Body of pancreas (tissue), 4 donors: ENCODE results near the gene SETDB1. TPM values are rescaled to one million over a fixed set of nuclear protein-coding genes. Genes with fewer than 3 reads are reported as not detected.

Experiments used
- ATAC-seq: fragments of 150-250 bp; one replicate; pipeline ENCODE4 v1.9.1; 2016
- DNase-seq, 4 donors: peaks; one replicate each; pipeline ENCODE4 v3.0.0-alpha.2; 2019
- H3K27ac ChIP-seq, 4 donors: fragments of 200-600 bp; sonication (generic); 1 replicate in 3 of 4; 2 replicates in 1 of 4; pipeline versions ENCODE4 v1.5.1 to v1.6.1; 2016 to 2019; ENCODE audit warnings: mild to moderate bottlenecking in 1 of 4, mixed read lengths in 1 of 4, moderate library complexity in 1 of 4
- H3K27me3 ChIP-seq, 2 donors: fragments of 200-600 bp; sonication (generic); one replicate each; pipeline ENCODE4 v1.6.0; 2016; ENCODE audit warnings: mild to moderate bottlenecking in 1 of 2
- H3K36me3 ChIP-seq, 2 donors: fragments of 200-600 bp; sonication (generic); replicated peaks in 1 of 2; 2 replicates each; pipeline ENCODE4 v1.5.1; 2016; ENCODE audit warnings: low read depth in 2 of 2; ENCODE audit not compliant: insufficient read depth in 1 of 2
- H3K4me1 ChIP-seq: fragments of 200-600 bp; sonication (generic); one replicate; pipeline ENCODE4 v1.6.0; 2016
- H3K4me3 ChIP-seq, 2 donors: fragments of 200-600 bp; sonication (generic); 1 replicate in 1 of 2; 2 replicates in 1 of 2; pipeline ENCODE4 v1.5.1; 2016 to 2019
- H3K9me3 ChIP-seq, 3 donors: fragments of 200-600 bp; sonication (generic); 1 replicate in 2 of 3; 2 replicates in 1 of 3; pipeline ENCODE4 v1.5.1; 2016
- POLR2A ChIP-seq, 3 donors: fragments of 450-650 bp; IDR thresholded peaks; one replicate each; pipeline ENCODE4 v1.6.1; 2016; ENCODE audit warnings: antibody characterized with exemption in 3 of 3, mild to moderate bottlenecking in 2 of 3
- WGBS, 2 donors: methylation state at CpG; one replicate each; pipeline ENCODE4 v1.1.5; 2017; 5-methylcytosine and 5-hydroxymethylcytosine counted together
- intact Hi-C: fragments of 100-400 bp; cut with DNase I; formaldehyde crosslinking; loops from one replicate; pipeline ENCODE4 v1.15.1; 2023
- total RNA-seq, 2 donors: library from RNA; depleted of rRNA; stranded (reverse); fragments of >200 nt; gene quantifications; one replicate each; pipeline ENCODE4 v1.1.0, GENCODE V29; 2016
- TF ChIP-seq, protein P1 (sequence below), 7 experiments: fragments of 450-650 bp in 4 of 7; fragments of 200-600 bp in 3 of 7; sonication (generic) in 3 of 7; IDR thresholded peaks; one replicate each; pipeline ENCODE4 v1.5.1; 2016 to 2019; ENCODE audit warnings: antibody characterized with exemption in 7 of 7

The SETDB1 gene
- total RNA-seq, 2 donors from 2014 or later: 26.5 to 45.2 TPM

DNA sequence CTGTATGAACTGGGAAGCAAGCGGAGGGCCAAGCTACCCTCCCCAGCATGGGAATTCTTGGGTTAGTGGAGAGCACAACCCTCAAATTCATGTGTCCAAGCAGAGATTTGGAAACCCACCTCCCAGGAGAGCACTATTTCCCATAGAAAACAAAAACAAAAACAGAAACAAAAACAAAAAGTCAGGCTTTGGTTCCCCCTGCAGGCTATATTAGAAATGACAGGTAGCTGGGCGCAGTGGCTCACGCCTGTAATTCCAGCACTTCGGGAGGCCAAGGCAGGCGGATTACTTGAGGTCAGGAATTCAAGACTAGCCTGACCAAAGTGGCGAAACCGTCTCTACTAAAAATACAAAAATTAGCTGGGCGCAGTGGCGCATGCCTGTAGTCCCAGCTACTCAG is 69.7 kb downstream of the SETDB1 start:
- ATAC-seq (no peak), DNase-seq (peak; percentile 35 to 51 (median 43))
- TF ChIP-seq, protein P1, sequence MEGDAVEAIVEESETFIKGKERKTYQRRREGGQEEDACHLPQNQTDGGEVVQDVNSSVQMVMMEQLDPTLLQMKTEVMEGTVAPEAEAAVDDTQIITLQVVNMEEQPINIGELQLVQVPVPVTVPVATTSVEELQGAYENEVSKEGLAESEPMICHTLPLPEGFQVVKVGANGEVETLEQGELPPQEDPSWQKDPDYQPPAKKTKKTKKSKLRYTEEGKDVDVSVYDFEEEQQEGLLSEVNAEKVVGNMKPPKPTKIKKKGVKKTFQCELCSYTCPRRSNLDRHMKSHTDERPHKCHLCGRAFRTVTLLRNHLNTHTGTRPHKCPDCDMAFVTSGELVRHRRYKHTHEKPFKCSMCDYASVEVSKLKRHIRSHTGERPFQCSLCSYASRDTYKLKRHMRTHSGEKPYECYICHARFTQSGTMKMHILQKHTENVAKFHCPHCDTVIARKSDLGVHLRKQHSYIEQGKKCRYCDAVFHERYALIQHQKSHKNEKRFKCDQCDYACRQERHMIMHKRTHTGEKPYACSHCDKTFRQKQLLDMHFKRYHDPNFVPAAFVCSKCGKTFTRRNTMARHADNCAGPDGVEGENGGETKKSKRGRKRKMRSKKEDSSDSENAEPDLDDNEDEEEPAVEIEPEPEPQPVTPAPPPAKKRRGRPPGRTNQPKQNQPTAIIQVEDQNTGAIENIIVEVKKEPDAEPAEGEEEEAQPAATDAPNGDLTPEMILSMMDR (IDR thresholded peaks at IDR 0.05): peak; percentile 66 to 91 (median 73)
- no peak for TF ChIP-seq POLR2A (IDR thresholded peaks at IDR 0.05)
- no peaks in the 10 kb centered on the region for H3K27me3 ChIP-seq
- no peak overlapping the region for H3K4me3 ChIP-seq
- no peaks in the 10 kb centered on the region for H3K9me3 ChIP-seq
- H3K27ac ChIP-seq: peak overlapping the region in 2 of 4 donors; percentile 7 to 24
- H3K36me3 ChIP-seq: peaks cover 15 to 33% of the 10 kb centered on the region in 2 donors
- 50 to 52% methylated on average over 9 of the region's 9 CpGs for whole genome bisulfite sequencing, 2 donors
- peaks cover 15% of the 10 kb centered on the region for H3K4me1 ChIP-seq
- intact Hi-C loops: no loop called here

DNA sequence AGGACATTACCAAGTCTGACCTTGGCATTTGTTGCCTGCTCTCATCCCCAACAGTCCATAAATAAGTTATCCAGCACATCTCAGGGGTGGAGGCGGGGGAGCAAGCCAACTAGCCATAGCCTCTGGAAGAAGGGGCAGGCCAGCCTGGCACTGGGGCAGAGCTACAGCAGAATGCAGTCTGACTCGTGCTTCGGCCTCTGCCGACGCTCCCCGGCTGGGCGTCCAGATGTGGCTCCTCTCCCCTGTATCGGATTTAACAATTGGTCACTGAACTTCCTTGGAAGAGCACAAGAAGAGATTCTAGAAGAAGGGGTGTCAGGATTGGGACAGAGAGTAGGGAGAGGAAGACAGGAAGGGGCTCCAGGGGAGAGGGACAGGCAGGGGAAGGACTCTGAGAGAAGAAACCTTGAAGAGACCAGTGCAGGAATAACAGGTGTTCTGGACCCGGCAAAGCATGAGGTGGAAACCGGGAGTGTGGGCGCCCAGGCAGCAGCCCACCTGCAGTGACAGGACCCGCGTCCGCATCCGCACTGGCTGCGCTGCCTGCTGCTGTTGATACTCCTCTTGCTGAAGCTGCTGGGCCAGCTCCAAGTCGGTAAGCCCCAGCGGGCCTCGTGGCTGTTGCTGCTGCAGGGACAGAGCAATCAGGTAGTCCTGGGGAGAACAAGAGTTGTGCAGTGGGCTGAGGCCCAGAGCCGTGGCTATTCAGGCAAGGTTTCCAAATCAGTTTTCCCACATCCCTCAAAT is 71.1 kb downstream of the SETDB1 start:
- Histone ChIP-seq H3K4me3 (no peak overlapping the region), H3K9me3 (no peaks in the 10 kb centered on the region), H3K27ac (peak overlapping the region in 1 of 4 donors; percentile 10), H3K36me3 (peaks cover 15 to 33% of the 10 kb centered on the region in 2 donors), H3K4me1 (peaks cover 26% of the 10 kb centered on the region), H3K27me3 (no peaks in the 10 kb centered on the region)
- DNase-seq: no peak
- intact Hi-C loops: no loop called here
- no peak for TF ChIP-seq POLR2A (IDR thresholded peaks at IDR 0.05)
- TF ChIP-seq, protein P1 (IDR thresholded peaks at IDR 0.05): no peak
- 86 to 88% methylated on average over 15 to 19 of the region's 20 CpGs for WGBS, 2 donors
- no peak for ATAC-seq

DNA sequence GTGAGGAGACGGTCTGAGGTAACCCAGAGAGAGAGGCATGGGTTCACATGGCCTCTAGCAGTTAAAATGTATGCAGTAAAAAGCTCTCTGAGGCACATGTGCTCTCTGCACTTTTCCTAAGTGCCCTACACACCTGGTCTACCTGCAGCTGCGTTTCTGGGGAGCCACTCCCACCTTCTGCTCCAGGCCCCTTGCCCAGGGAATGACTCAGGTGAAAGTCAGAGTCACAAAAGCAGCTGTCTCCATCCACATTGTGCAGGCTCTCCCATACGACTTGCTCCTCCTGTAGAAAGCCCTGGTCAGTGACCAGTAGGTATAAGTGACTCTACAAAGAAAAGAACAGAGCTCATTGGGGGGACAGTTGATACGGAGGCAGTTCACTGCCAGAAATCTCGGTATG is 71.8 kb downstream of the SETDB1 start:
- TF ChIP-seq, protein P1 (IDR thresholded peaks at IDR 0.05): no peak
- no peak for TF ChIP-seq POLR2A (IDR thresholded peaks at IDR 0.05)
- Histone ChIP-seq H3K27me3 (no peaks in the 10 kb centered on the region), H3K27ac (no peak overlapping the region), H3K9me3 (no peaks in the 10 kb centered on the region), H3K4me1 (peaks cover 29% of the 10 kb centered on the region), H3K4me3 (no peak overlapping the region), H3K36me3 (peaks cover 15 to 33% of the 10 kb centered on the region in 2 donors)
- ATAC-seq (no peak), DNase-seq (no peak)
- intact Hi-C loops: no loop called here
- WGBS, 2 donors: 63 to 79% methylated on average over 4 to 5 of the region's 5 CpGs

DNA sequence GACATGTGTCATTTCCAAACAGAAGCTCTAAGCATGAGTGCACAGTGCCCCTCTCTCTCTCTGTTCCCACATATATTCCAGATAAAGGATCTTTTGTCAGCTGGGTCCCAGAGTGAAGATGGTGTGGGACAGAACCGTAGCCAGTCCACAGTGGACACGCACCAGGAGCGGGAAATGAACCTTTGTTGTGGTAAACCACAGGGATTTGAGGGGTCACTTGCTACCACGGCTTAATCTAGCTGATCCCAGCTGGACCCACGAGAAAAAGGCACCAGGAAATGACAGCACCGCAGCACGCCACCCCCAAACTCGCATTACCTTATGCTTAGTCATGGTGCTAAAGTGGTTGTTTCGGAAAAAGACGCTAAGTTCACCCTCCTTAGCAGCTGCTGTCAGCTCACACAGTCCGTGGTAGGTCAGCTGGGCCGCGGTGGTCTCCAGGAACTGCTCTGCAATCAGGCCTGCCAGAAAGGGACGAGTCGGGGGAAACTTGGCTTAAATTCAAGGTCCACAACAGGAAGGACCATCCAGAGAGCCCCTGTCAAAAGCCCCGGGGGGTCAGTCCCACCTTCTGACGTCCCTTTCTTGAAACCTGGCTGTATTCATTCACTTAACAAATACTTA is 73.0 kb downstream of the SETDB1 start:
- no peak for ATAC-seq
- WGBS, 2 donors: 54 to 78% methylated on average over 14 to 17 of the region's 17 CpGs
- H3K9me3 ChIP-seq: no peaks in the 10 kb centered on the region
- H3K4me1 ChIP-seq: peaks cover 41% of the 10 kb centered on the region
- H3K4me3 ChIP-seq: no peak overlapping the region
- DNase-seq: no peak
- H3K36me3 ChIP-seq: peaks cover 15 to 33% of the 10 kb centered on the region in 2 donors
- TF ChIP-seq, protein P1 (IDR thresholded peaks at IDR 0.05): no peak
- TF ChIP-seq POLR2A (IDR thresholded peaks at IDR 0.05): no peak
- H3K27ac ChIP-seq: no peak overlapping the region
- intact Hi-C loops: no loop called here
- H3K27me3 ChIP-seq: no peaks in the 10 kb centered on the region
